Keratinocyte (primary cell): ENCODE data around the gene ST6GAL1. TPM values are rescaled to one million over a fixed set of nuclear protein-coding genes. Genes with fewer than 3 reads are reported as not detected.
A peak's percentile ranks its signal among the peaks of the same experiment; 100 is the strongest.

Experiments
- DNase-seq: peaks from one replicate; pipeline ENCODE4 v3.0.0-alpha.2; 2011; ENCODE audit warnings: low read depth, missing footprints, low spot score
- FAIRE-seq: peaks from 2 replicates; lab custom pipeline; 2011; peaks lifted over from hg19 to GRCh38; lab: Jason Lieb, UNC
- H2AFZ ChIP-seq: 2 replicates; pipeline ENCODE4 v1.6.0; 2012; ENCODE audit warnings: low read length, control low read depth, inconsistent platforms; ENCODE audit not compliant: control insufficient read depth
- H3K27ac ChIP-seq: 2 replicates; pipeline ENCODE4 v1.5.1; 2011; ENCODE audit warnings: low read length; ENCODE audit not compliant: control insufficient read depth, insufficient read depth
- H3K27me3 ChIP-seq: 3 replicates; pipeline ENCODE4 v1.6.0; 2011; ENCODE audit warnings: low read length; ENCODE audit not compliant: control insufficient read depth, insufficient read depth; ENCODE audit errors: extremely low read depth
- H3K36me3 ChIP-seq, 2 experiments: 2 replicates in 1 of 2; 3 replicates in 1 of 2; pipeline ENCODE4 v1.5.1; 2011; ENCODE audit warnings: low read length in 2 of 2, mild to moderate bottlenecking in 1 of 2; ENCODE audit not compliant: control insufficient read depth in 2 of 2, insufficient read depth in 2 of 2; ENCODE audit errors: extremely low read depth in 1 of 2
- H3K4me1 ChIP-seq: 3 replicates; pipeline ENCODE4 v1.5.1; 2011; ENCODE audit warnings: low read length; ENCODE audit not compliant: control insufficient read depth, insufficient read depth; ENCODE audit errors: extremely low read depth
- H3K4me2 ChIP-seq: 3 replicates; pipeline ENCODE4 v1.6.0; 2011; ENCODE audit warnings: low read depth, low read length; ENCODE audit not compliant: control insufficient read depth, insufficient read depth; ENCODE audit errors: extremely low read depth
- H3K4me3 ChIP-seq, 3 experiments: fragments of 200-600 bp in 1 of 3; sonication (generic) in 1 of 3; 2 replicates in 2 of 3; 3 replicates in 1 of 3; pipeline ENCODE4 v1.5.1; 2011 to 2016; ENCODE audit warnings: low read length in 3 of 3, mild to moderate bottlenecking in 3 of 3, control low read depth in 2 of 3, inconsistent platforms in 1 of 3, low read depth in 1 of 3, mixed read lengths in 1 of 3, mixed run types in 1 of 3, moderate library complexity in 1 of 3; ENCODE audit not compliant: control insufficient read depth in 2 of 3, insufficient read depth in 2 of 3; ENCODE audit errors: extremely low read depth in 1 of 3
- H3K79me2 ChIP-seq: 2 replicates; pipeline ENCODE4 v1.6.0; 2012; ENCODE audit warnings: low read length; ENCODE audit not compliant: control insufficient read depth, insufficient read depth
- H3K9ac ChIP-seq: 3 replicates; pipeline ENCODE4 v1.6.0; 2011; ENCODE audit warnings: low read length; ENCODE audit not compliant: control insufficient read depth, insufficient read depth; ENCODE audit errors: extremely low read depth
- H3K9me1 ChIP-seq: 3 replicates; pipeline ENCODE4 v1.6.0; 2011; ENCODE audit warnings: low read length; ENCODE audit not compliant: control insufficient read depth, insufficient read depth; ENCODE audit errors: extremely low read depth
- H3K9me3 ChIP-seq: 2 replicates; pipeline ENCODE4 v1.5.1; 2012; ENCODE audit warnings: low read depth, low read length; ENCODE audit not compliant: control insufficient read depth
- H4K20me1 ChIP-seq: 3 replicates; pipeline ENCODE4 v1.6.0; 2011; ENCODE audit warnings: low read length; ENCODE audit not compliant: control insufficient read depth, insufficient read depth; ENCODE audit errors: extremely low read depth
- CTCF ChIP-seq, 3 experiments: IDR thresholded peaks in 1 of 3; conservative IDR thresholded peaks in 1 of 3; optimal IDR thresholded peaks in 1 of 3; 2 replicates in 2 of 3; 3 replicates in 1 of 3; pipeline versions ENCODE3 to v1.5.1; 2011; ENCODE audit warnings: low read length in 3 of 3, mild to moderate bottlenecking in 3 of 3, moderate library complexity in 2 of 3, control low read depth in 1 of 3, inconsistent platforms in 1 of 3; ENCODE audit not compliant: insufficient read depth in 2 of 3; ENCODE audit errors: extremely low read depth in 1 of 3
- EZH2 ChIP-seq: IDR thresholded peaks from one replicate; pipeline ENCODE4 v1.6.1; 2012; ENCODE audit warnings: inconsistent platforms, mild to moderate bottlenecking, low read length, moderate library complexity
- dilution Hi-C: fragments of 300-500 bp; cut with MboI; formaldehyde crosslinking; loops from one replicate; pipeline ENCODE4 v1.7.0; 2020; ENCODE audit warnings: low sequenced_read_pairs; ENCODE audit not compliant: extremely low pct_ligation_motif_present
- polyA plus RNA-seq, 5 experiments: library from polyadenylated mRNA; depleted of rRNA in 3 of 5; stranded (reverse) in 3 of 5; stranded (forward) in 1 of 5; unstranded in 1 of 5; fragments of >200 nt; gene quantifications; 1 replicate in 1 of 5; 2 replicates in 3 of 5; 3 replicates in 1 of 5; pipeline versions ENCODE4 v1.2.1 to v1.2.3, GENCODE V29; 2011 to 2012; ENCODE audit warnings: missing spikeins in 2 of 5, low read depth in 1 of 5, low replicate concordance in 1 of 5

The ST6GAL1 gene
- polyA plus RNA-seq, 1 donor (not counting 4 experiments of a cell fraction or from before 2014, with no cell fraction given), result 7.5 TPM

- Histone ChIP-seq H3K9me3 (no peaks in the 10 kb centered on the region), H3K27ac (no peak overlapping the region), H3K4me3 (no peak overlapping the region), H3K27me3 (no peaks in the 10 kb centered on the region), H3K4me2 (no peak overlapping the region), H3K36me3 (no peaks in the 10 kb centered on the region), H4K20me1 (no peaks in the 10 kb centered on the region), H2AFZ (no peak overlapping the region), H3K9ac (no peak overlapping the region), H3K9me1 (no peaks in the 10 kb centered on the region), H3K79me2 (no peaks in the 10 kb centered on the region), H3K4me1 (no peaks in the 10 kb centered on the region)
- dilution Hi-C loops, result no loop called here
- FAIRE-seq, result no peak
- TF ChIP-seq EZH2 (no peak), CTCF (optimal IDR thresholded peaks at IDR 0.05 in 1 of 3, IDR thresholded peaks at IDR 0.05 in 1 of 3, conservative IDR thresholded peaks at IDR 0.05 in 1 of 3; ENCODE audit: extremely low read depth in 1 of 3, insufficient read depth in 2 of 3, low read length in 3 of 3) (no peak)
- no peak for DNase-seq
Observed at GRCh38 chr3:186909078-186909853, 21.1 kb upstream of the ST6GAL1 start.

GRCh38 chr3:186915806-186916796 is 14.2 kb upstream of the ST6GAL1 start:
- H3K27ac ChIP-seq, result no peak overlapping the region
- H3K4me1 ChIP-seq, result peaks cover 11% of the 10 kb centered on the region
- H3K27me3 ChIP-seq, result no peaks in the 10 kb centered on the region
- peak; percentile 88 for FAIRE-seq
- TF ChIP-seq CTCF (optimal IDR thresholded peaks at IDR 0.05 in 1 of 3, IDR thresholded peaks at IDR 0.05 in 1 of 3, conservative IDR thresholded peaks at IDR 0.05 in 1 of 3; ENCODE audit: extremely low read depth in 1 of 3, insufficient read depth in 2 of 3, low read length in 3 of 3) (no peak), EZH2 (no peak)
- no peak for DNase-seq
- H3K4me3 ChIP-seq, result no peak overlapping the region
- H3K79me2 ChIP-seq, result no peaks in the 10 kb centered on the region
- no peak overlapping the region for H3K9ac ChIP-seq
- no peaks in the 10 kb centered on the region for H3K9me3 ChIP-seq
- no peaks in the 10 kb centered on the region for H3K9me1 ChIP-seq
- dilution Hi-C loops, result no loop called here
- H4K20me1 ChIP-seq, result no peaks in the 10 kb centered on the region
- H3K36me3 ChIP-seq, result no peaks in the 10 kb centered on the region
- H3K4me2 ChIP-seq, result peak overlapping the region; percentile 64
- H2AFZ ChIP-seq, result peak overlapping the region; percentile 43
